ENCODE data around the gene KCNK15.

GRCh38 chr20:44743916-44744655 lies 1.6 kb upstream of the KCNK15 start:
- TF ChIP-seq, protein P1, sequence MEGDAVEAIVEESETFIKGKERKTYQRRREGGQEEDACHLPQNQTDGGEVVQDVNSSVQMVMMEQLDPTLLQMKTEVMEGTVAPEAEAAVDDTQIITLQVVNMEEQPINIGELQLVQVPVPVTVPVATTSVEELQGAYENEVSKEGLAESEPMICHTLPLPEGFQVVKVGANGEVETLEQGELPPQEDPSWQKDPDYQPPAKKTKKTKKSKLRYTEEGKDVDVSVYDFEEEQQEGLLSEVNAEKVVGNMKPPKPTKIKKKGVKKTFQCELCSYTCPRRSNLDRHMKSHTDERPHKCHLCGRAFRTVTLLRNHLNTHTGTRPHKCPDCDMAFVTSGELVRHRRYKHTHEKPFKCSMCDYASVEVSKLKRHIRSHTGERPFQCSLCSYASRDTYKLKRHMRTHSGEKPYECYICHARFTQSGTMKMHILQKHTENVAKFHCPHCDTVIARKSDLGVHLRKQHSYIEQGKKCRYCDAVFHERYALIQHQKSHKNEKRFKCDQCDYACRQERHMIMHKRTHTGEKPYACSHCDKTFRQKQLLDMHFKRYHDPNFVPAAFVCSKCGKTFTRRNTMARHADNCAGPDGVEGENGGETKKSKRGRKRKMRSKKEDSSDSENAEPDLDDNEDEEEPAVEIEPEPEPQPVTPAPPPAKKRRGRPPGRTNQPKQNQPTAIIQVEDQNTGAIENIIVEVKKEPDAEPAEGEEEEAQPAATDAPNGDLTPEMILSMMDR (IDR thresholded peaks at IDR 0.05; ENCODE audit: low read depth, low read length) = no peak
- TF ChIP-seq EZH2phosphoT487 (IDR thresholded peaks at IDR 0.05; ENCODE audit: low read depth) = no peak

All from OCI-LY3 (cell line).